DMS114 treated with DMSO at 0.1 percent for 48 hours (cell line): ENCODE data around the gene GRIN2D.
A peak's percentile ranks its signal among the peaks of the same experiment; 100 is the strongest.

Source experiments
- DNase-seq: peaks from one replicate; lab custom pipeline; 2025; ENCODE audit not compliant: unreplicated experiment; lab: John Stamatoyannopoulos, UW

Gene GRIN2D

GRCh38 chr19:48397263-48398101 lies 4.0 kb downstream of the GRIN2D start:
- no peak for DNase-seq

- DNase-seq: no peak
Observed at GRCh38 chr19:48398102-48398374, 4.6 kb downstream of the GRIN2D start.

GRCh38 chr19:48398375-48399235 lies 5.1 kb downstream of the GRIN2D start:
- no peak for DNase-seq

GRCh38 chr19:48400018-48400742 lies 6.7 kb downstream of the GRIN2D start:
- no peak for DNase-seq

GRCh38 chr19:48401287-48401686 lies 7.8 kb downstream of the GRIN2D start:
- DNase-seq: no peak

- peak; percentile 54 for DNase-seq
Observed at GRCh38 chr19:48403606-48404005, 10.1 kb downstream of the GRIN2D start.

GRCh38 chr19:48405010-48405659 lies 11.7 kb downstream of the GRIN2D start:
- DNase-seq: no peak

GRCh38 chr19:48405850-48406249 lies 12.4 kb downstream of the GRIN2D start:
- DNase-seq: no peak

GRCh38 chr19:48413879-48414587 lies 20.6 kb downstream of the GRIN2D start:
- DNase-seq: no peak

GRCh38 chr19:48415395-48415794 lies 21.9 kb downstream of the GRIN2D start:
- no peak for DNase-seq

GRCh38 chr19:48415806-48416221 lies 22.3 kb downstream of the GRIN2D start:
- no peak for DNase-seq

- no peak for DNase-seq
Observed at GRCh38 chr19:48417421-48417820, 24.0 kb downstream of the GRIN2D start.

GRCh38 chr19:48418317-48419064 lies 25.0 kb downstream of the GRIN2D start:
- DNase-seq: no peak

- no peak for DNase-seq
Observed at GRCh38 chr19:48419158-48419920, 25.9 kb downstream of the GRIN2D start.

- DNase-seq: no peak
Observed at GRCh38 chr19:48421548-48421947, 28.1 kb downstream of the GRIN2D start.

GRCh38 chr19:48424694-48425219 lies 31.3 kb downstream of the GRIN2D start:
- no peak for DNase-seq

GRCh38 chr19:48428670-48429069 lies 35.2 kb downstream of the GRIN2D start:
- no peak for DNase-seq

- no peak for DNase-seq
Observed at GRCh38 chr19:48433337-48433736, 39.9 kb downstream of the GRIN2D start.

- no peak for DNase-seq
Observed at GRCh38 chr19:48436586-48436985, 43.1 kb downstream of the GRIN2D start.
